Tibial nerve (tissue), 4 donors: ENCODE measurements around the gene TSC22D4. TPM values are rescaled to one million over a fixed set of nuclear protein-coding genes. Genes with fewer than 3 reads are reported as not detected.
"Not testable (repeated sequence)": the region's sequence is repeated elsewhere in the genome, so short reads cannot be mapped to it uniquely, and the experiment has no call there.

Source experiments
- DNase-seq, 2 donors: peaks; one replicate each; pipeline ENCODE4 v3.0.0-alpha.2; 2019; ENCODE audit warnings: low spot score in 2 of 2
- H3K27ac ChIP-seq, 4 donors: fragments of 200-600 bp; sonication (generic) in 3 of 4; one replicate each; pipeline ENCODE4 v1.5.1; 2017 to 2019; ENCODE audit warnings: mild to moderate bottlenecking in 1 of 4
- H3K27me3 ChIP-seq, 2 donors: fragments of 200-600 bp; sonication (generic) in 1 of 2; one replicate each; pipeline versions ENCODE4 v1.5.1 to v1.6.0; 2017 to 2019
- H3K36me3 ChIP-seq, 3 donors: fragments of 200-600 bp; sonication (generic); one replicate each; pipeline ENCODE4 v1.5.1; 2018 to 2019
- H3K4me1 ChIP-seq, 4 donors: fragments of 200-600 bp; sonication (generic) in 3 of 4; one replicate each; pipeline ENCODE4 v1.5.1; 2017 to 2019
- H3K4me3 ChIP-seq, 4 donors: fragments of 200-600 bp; sonication (generic) in 3 of 4; one replicate each; pipeline ENCODE4 v1.5.1; 2017 to 2019; ENCODE audit warnings: mild to moderate bottlenecking in 1 of 4, moderate library complexity in 1 of 4
- H3K9me3 ChIP-seq, 4 donors: fragments of 200-600 bp; sonication (generic) in 3 of 4; one replicate each; pipeline ENCODE4 v1.5.1; 2017 to 2019
- EP300 ChIP-seq, 2 donors: sonication (generic); formaldehyde crosslinking; IDR thresholded peaks; one replicate each; pipeline ENCODE4 v1.6.1; 2017; ENCODE audit warnings: antibody characterized with exemption in 2 of 2, mild to moderate bottlenecking in 1 of 2
- POLR2A ChIP-seq, 2 donors: fragments of 450-650 bp; IDR thresholded peaks; one replicate each; pipeline ENCODE4 v1.6.1; 2017; ENCODE audit warnings: antibody characterized with exemption in 2 of 2, mild to moderate bottlenecking in 2 of 2, moderate library complexity in 2 of 2
- WGBS, 2 donors: methylation state at CpG; one replicate each; pipeline ENCODE4 v1.1.5; 2018; 5-methylcytosine and 5-hydroxymethylcytosine counted together
- total RNA-seq, 4 donors: library from RNA; depleted of rRNA; stranded (reverse); fragments of >200 nt; gene quantifications; one replicate each; pipeline ENCODE4 v1.1.0, GENCODE V29; 2016
- TF ChIP-seq, protein P1 (sequence below), 5 experiments: fragments of 200-600 bp in 3 of 5; fragments of 450-650 bp in 2 of 5; sonication (generic) in 3 of 5; IDR thresholded peaks; one replicate each; pipeline ENCODE4 v1.5.1; 2016 to 2019; ENCODE audit warnings: antibody characterized with exemption in 5 of 5, mild to moderate bottlenecking in 3 of 5, moderate library complexity in 2 of 5

TSC22D4 gene
- total RNA-seq, 4 donors from 2014 or later: 154 to 224 (median 188) TPM

GRCh38 chr7:100464210-100464660 is 14.8 kb downstream of the TSC22D4 start, which contains the start of gene SPACDR:
Gene SPACDR (minus strand): TSS chr7:100464260. CDS start chr7:100464025, 235 bp downstream.
- Histone ChIP-seq H3K36me3 (peaks cover 0 to 49% (median 0%) of the 10 kb centered on the region in 3 donors), H3K4me3 (no peak within 1 kb of the TSS), H3K4me1 (peaks cover 0 to 61% (median 10%) of the 10 kb centered on the region in 4 donors), H3K27me3 (no peaks in the 10 kb centered on the region), H3K9me3 (no peaks in the 10 kb centered on the region), H3K27ac (peak within 1 kb of the TSS in 3 of 4 donors; percentile 11 to 94 (median 88))
- no peak for DNase-seq
- TF ChIP-seq POLR2A (IDR thresholded peaks at IDR 0.05) (no peak), EP300 (IDR thresholded peaks at IDR 0.05) (no peak)
- TF ChIP-seq, protein P1, sequence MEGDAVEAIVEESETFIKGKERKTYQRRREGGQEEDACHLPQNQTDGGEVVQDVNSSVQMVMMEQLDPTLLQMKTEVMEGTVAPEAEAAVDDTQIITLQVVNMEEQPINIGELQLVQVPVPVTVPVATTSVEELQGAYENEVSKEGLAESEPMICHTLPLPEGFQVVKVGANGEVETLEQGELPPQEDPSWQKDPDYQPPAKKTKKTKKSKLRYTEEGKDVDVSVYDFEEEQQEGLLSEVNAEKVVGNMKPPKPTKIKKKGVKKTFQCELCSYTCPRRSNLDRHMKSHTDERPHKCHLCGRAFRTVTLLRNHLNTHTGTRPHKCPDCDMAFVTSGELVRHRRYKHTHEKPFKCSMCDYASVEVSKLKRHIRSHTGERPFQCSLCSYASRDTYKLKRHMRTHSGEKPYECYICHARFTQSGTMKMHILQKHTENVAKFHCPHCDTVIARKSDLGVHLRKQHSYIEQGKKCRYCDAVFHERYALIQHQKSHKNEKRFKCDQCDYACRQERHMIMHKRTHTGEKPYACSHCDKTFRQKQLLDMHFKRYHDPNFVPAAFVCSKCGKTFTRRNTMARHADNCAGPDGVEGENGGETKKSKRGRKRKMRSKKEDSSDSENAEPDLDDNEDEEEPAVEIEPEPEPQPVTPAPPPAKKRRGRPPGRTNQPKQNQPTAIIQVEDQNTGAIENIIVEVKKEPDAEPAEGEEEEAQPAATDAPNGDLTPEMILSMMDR (IDR thresholded peaks at IDR 0.05): no peak
- 70 to 82% methylated on average over 7 of the region's 7 CpGs for WGBS, 2 donors

DNA sequence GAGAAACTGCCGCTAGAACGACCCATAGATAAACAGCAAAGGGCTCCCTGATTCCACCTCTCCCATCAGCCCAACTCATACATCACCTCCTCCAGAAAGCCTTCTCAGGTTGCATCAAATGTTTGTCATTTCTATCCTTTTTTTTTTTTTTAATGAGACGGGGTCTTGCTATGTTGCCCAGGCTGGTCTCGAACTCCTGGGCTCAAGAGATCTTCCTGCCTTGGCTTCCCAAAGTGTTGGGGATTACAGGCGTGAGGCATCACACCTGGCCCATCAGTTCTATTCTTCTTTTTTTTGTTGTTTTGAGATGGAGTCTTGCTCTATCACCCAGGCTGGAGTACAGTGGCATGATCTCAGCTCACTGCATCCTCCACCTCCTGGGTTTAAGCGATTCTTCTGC is 22.0 kb downstream of the TSC22D4 start:
- H3K4me1 ChIP-seq: no peaks in the 10 kb centered on the region
- H3K4me3 ChIP-seq: no peak overlapping the region
- no peak for DNase-seq
- TF ChIP-seq POLR2A (IDR thresholded peaks at IDR 0.05) (no peak), EP300 (IDR thresholded peaks at IDR 0.05) (no peak)
- TF ChIP-seq, protein P1 (IDR thresholded peaks at IDR 0.05): no peak
- no peak overlapping the region for H3K27ac ChIP-seq
- H3K36me3 ChIP-seq: peaks cover 0 to 57% (median 0%) of the 10 kb centered on the region in 3 donors
- no peaks in the 10 kb centered on the region for H3K9me3 ChIP-seq
- 89 to 97% methylated on average over 6 of the region's 6 CpGs for WGBS, 2 donors
- H3K27me3 ChIP-seq: no peaks in the 10 kb centered on the region

DNA sequence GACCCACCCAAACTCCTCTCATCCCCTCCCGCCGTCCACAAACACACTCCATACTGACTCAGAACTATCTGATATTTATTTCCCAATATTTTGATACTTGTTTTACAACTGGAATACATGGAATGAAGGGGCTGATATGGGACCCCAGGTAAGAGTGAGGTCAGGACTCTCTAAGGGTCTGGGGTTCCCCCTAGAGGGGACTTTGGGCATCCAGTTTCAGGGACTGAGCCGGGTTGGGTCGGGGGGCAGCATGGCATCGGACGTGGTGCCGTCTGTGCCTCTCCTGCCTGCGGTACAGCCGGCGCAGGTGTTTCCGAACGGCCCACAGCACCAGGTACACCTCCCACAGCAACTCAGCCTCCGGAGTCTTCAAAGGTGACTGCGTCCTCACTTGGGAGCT is 22.5 kb downstream of the TSC22D4 start:
- H3K27ac ChIP-seq: no peak overlapping the region
- peaks cover 0 to 54% (median 0%) of the 10 kb centered on the region in 3 donors for H3K36me3 ChIP-seq
- 85 to 88% methylated on average over 14 of the region's 14 CpGs for WGBS, 2 donors
- H3K27me3 ChIP-seq: no peaks in the 10 kb centered on the region
- no peak for DNase-seq
- H3K9me3 ChIP-seq: no peaks in the 10 kb centered on the region
- H3K4me1 ChIP-seq: no peaks in the 10 kb centered on the region
- H3K4me3 ChIP-seq: no peak overlapping the region
- no peak for TF ChIP-seq POLR2A (IDR thresholded peaks at IDR 0.05)
- TF ChIP-seq, protein P1 (IDR thresholded peaks at IDR 0.05): no peak
- TF ChIP-seq EP300 (IDR thresholded peaks at IDR 0.05): no peak

- no peak for DNase-seq
- 77 to 91% methylated on average over 3 of the region's 3 CpGs for WGBS, 2 donors
- Histone ChIP-seq H3K27ac (no peak overlapping the region), H3K4me1 (peaks cover 0 to 7% (median 0%) of the 10 kb centered on the region in 4 donors), H3K9me3 (no peaks in the 10 kb centered on the region), H3K36me3 (peaks cover 0 to 41% (median 0%) of the 10 kb centered on the region in 3 donors), H3K27me3 (no peaks in the 10 kb centered on the region), H3K4me3 (no peak overlapping the region)
- TF ChIP-seq EP300 (IDR thresholded peaks at IDR 0.05) (no peak), POLR2A (IDR thresholded peaks at IDR 0.05) (no peak)
- TF ChIP-seq, protein P1 (IDR thresholded peaks at IDR 0.05): no peak
Measured at GRCh38 chr7:100455206-100455605, 23.8 kb downstream of the TSC22D4 start.

GRCh38 chr7:100453854-100454253 is 25.2 kb downstream of the TSC22D4 start:
- H3K4me3 ChIP-seq, H3K9me3 ChIP-seq, H3K27me3 ChIP-seq, DNase-seq, H3K27ac ChIP-seq: not testable (repeated sequence)
- Histone ChIP-seq H3K4me1 (peaks cover 0 to 17% (median 0%) of the 10 kb centered on the region in 4 donors), H3K36me3 (peaks cover 0 to 29% (median 0%) of the 10 kb centered on the region in 3 donors)
- 94 to 97% methylated on average over 8 of the region's 8 CpGs for WGBS, 2 donors
